ENCODE results near the gene DLEC1. TPM values are rescaled to one million over a fixed set of nuclear protein-coding genes. Genes with fewer than 3 reads are reported as not detected.

DLEC1 gene
- total and polyA plus RNA-seq, 9 of the 15 experiments (the other 6 are each of a cell fraction or from before 2014, with no cell fraction given) = 0.07 to 0.08 TPM; not detected in 7

DNA sequence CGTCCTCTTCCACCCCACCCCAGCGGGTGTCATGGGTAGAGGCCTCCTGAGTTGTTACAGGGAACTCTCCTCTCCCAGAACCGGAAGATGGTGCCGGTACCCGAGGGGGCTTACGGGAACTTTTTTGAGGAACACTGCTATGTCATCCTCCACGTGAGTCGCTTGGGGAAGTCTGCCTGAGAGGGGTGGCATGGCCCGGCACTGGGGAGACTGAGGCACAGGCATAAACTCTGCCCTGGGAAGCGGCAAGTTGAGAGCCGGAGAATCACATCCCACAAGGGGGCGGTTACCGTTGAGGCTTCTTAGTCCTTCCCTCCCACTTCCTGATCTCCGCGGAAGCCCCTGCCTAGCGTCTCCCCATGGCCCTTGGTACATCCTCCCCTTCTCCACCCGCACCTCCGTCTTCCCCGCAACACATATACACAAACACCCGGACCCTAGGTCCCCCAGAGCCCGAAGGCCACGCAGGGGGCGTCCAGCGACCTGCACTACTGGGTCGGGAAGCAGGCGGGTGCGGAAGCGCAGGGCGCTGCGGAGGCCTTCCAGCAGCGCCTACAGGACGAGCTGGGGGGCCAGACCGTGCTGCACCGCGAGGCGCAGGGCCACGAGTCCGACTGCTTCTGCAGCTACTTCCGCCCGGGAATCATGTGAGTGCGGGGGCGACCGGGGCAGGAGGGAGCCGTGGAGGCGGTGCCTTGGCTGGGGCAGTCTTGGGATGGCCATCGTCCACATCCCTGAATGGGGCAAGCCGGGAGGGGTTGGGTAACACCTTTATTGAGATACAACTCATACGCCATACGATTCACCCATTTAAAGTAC lies 45.0 kb upstream of the DLEC1 start (continued):
- TF ChIP-seq IRF9 (tag; IDR thresholded peaks at IDR 0.05) (0 out of 2 replicates have a peak, but pooled peaks have one; percentile 48), ZNF165 (CRISPR knock-in tag; IDR thresholded peaks at IDR 0.05; ENCODE audit: borderline replicate concordance) (no peak), ZNF583 (CRISPR knock-in tag; IDR thresholded peaks at IDR 0.05) (peak; percentile 82), NR3C1 (CRISPR knock-in tag; IDR thresholded peaks at IDR 0.05) (no peak), ZEB2 (IDR thresholded peaks at IDR 0.05) (peak; percentile 89), STAT5A (IDR thresholded peaks at IDR 0.05; ENCODE audit: borderline replicate concordance, low read length) (no peak), NR2C2 (CRISPR knock-in tag; IDR thresholded peaks at IDR 0.05) (peak; percentile 87), NR2C2 (tag; IDR thresholded peaks at IDR 0.05) (peak; percentile 78), TBL1XR1 (IDR thresholded peaks at IDR 0.05; ENCODE audit: low read length in 2 of 2) (no peak; a peak in 1 of 4 replicates), ZNF764 (CRISPR knock-in tag; IDR thresholded peaks at IDR 0.05; ENCODE audit: low read depth) (no peak), CREM (IDR thresholded peaks at IDR 0.05; ENCODE audit: low read depth) (peak; percentile 74), ZMIZ1 (IDR thresholded peaks at IDR 0.05; ENCODE audit: low read depth in 2 of 2, low read length in 2 of 2) (peak in 1 of 2 experiments; percentile 77; a peak in 2 of 4 replicates), SP2 (IDR thresholded peaks at IDR 0.05; ENCODE audit: extremely low read depth, low read depth, low read length, poor library complexity, severe bottlenecking) (no peak), MEF2A (IDR thresholded peaks at IDR 0.05; ENCODE audit: control insufficient read depth, low read depth, low read length) (no peak), TCF3 (CRISPR knock-in tag; IDR thresholded peaks at IDR 0.05) (0 out of 2 replicates have a peak, but pooled peaks have one; percentile 39), MAFG (tag; conservative IDR thresholded peaks at IDR 0.05) (no peak)
- TF ChIP-seq, protein P1, sequence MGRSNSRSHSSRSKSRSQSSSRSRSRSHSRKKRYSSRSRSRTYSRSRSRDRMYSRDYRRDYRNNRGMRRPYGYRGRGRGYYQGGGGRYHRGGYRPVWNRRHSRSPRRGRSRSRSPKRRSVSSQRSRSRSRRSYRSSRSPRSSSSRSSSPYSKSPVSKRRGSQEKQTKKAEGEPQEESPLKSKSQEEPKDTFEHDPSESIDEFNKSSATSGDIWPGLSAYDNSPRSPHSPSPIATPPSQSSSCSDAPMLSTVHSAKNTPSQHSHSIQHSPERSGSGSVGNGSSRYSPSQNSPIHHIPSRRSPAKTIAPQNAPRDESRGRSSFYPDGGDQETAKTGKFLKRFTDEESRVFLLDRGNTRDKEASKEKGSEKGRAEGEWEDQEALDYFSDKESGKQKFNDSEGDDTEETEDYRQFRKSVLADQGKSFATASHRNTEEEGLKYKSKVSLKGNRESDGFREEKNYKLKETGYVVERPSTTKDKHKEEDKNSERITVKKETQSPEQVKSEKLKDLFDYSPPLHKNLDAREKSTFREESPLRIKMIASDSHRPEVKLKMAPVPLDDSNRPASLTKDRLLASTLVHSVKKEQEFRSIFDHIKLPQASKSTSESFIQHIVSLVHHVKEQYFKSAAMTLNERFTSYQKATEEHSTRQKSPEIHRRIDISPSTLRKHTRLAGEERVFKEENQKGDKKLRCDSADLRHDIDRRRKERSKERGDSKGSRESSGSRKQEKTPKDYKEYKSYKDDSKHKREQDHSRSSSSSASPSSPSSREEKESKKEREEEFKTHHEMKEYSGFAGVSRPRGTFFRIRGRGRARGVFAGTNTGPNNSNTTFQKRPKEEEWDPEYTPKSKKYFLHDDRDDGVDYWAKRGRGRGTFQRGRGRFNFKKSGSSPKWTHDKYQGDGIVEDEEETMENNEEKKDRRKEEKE (IDR thresholded peaks at IDR 0.05; ENCODE audit: borderline replicate concordance in 1 of 2, control insufficient read depth in 1 of 2, low read depth in 2 of 2, low read length in 1 of 2) = 0 out of 4 replicates have a peak, but pooled peaks of 1 of the 2 experiments have one; percentile 55
- TF ChIP-seq, protein P2, sequence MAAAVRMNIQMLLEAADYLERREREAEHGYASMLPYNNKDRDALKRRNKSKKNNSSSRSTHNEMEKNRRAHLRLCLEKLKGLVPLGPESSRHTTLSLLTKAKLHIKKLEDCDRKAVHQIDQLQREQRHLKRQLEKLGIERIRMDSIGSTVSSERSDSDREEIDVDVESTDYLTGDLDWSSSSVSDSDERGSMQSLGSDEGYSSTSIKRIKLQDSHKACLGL (CRISPR knock-in tag; IDR thresholded peaks at IDR 0.05; ENCODE audit: borderline replicate concordance, poor library complexity, severe bottlenecking) = peak; percentile 48
